NK-92 treated with Interleukin-12 subunit alpha and Interleukin-12 subunit beta, amount 100 ng/mL, for 24 hours (cell line): ENCODE measurements around the gene PAQR8.
"Not testable (repeated sequence)": the region's sequence is repeated elsewhere in the genome, so short reads cannot be mapped to it uniquely, and the experiment has no call there.

Experiments
- DNase-seq: peaks from one replicate; lab custom pipeline; 2025; lab: John Stamatoyannopoulos, UW

The PAQR8 gene

DNA sequence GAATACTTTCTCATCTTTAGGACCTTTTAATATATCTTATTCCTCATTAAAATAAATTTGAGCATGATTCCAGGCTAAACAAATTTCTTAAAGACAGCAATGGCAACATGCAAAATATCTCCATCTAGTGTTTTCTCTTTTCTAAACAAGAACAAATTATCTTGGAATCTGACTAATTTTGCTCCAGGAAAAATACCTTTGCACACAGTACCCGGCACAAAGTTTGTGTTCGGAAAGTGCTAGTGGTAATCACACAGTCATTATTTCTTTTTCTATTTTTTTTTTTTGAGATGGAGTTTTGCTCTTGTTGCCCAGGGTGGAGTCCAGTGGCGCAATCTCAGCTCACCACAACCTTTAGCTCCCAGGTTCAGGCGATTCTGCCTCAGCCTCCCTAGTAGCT is 50.0 kb downstream of the PAQR8 start:
- no peak for DNase-seq

DNA sequence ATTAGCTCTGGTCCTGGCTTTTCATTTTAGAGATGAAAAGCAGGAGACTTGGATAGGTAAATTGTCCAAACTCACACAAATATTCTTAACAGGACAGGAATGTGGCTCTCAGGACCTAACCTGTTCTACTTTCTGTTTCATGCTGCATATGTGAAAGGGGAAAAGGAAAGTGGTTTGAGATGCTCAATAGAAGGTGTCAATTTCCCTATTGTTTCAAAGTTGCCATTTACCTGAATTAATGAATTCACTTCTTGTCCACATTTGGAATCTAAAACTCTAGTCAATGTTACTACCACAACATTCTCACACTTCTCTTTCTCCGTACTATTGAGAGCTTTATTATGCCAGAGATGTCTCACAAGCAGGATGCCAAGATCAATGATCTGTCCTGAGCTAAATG is 53.4 kb downstream of the PAQR8 start:
- DNase-seq = no peak

GRCh38 chr6:52415917-52416628 is 54.1 kb downstream of the PAQR8 start:
- DNase-seq = no peak

- no peak for DNase-seq
Observed at GRCh38 chr6:52416629-52417151, 54.7 kb downstream of the PAQR8 start.

DNA sequence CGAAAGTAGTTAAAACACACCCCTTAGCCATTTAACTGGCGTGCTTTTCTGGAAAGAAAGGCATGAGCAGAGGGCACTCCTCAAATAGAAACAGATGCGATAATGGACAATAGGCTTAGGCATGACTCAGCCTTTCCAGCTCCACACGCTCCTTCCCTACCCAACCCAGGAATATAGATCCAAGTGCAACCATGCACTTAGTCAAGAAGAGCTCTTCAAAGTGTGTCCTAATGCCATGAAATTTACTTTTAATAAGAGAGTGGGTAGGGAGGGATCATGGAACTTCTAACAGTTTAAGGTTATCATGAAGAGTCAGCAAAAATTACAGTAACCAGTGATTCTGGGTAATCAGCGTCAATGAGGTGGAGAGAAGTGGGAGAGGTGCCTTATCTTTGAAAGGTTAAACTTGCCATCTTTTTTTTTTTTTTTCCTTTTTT is 55.7 kb downstream of the PAQR8 start:
- DNase-seq = no peak

DNA sequence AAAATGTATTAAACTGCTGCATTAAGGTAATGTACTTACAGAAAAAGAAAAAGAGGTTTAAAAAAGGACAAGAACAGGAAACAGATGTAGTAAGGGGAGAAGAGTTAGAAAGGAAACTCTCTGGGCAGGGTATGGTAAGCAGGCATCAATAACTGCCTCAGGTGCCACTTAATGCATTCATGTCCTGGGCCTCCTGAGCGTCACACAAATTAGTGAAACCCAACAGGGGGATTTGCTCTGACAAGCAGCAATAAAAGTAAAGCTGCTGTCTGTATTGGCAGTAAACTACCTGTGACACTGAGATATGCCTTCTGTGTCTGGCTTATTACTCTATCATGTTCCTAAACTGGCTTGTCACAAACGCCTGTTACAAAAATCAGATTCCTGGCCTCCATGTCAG is 56.7 kb downstream of the PAQR8 start:
- no peak for DNase-seq

GRCh38 chr6:52419809-52420667 is 58.1 kb downstream of the PAQR8 start, which contains the start of gene EFHC1:
EFHC1 (plus strand) TSS chr6:52420342; CDS start chr6:52420411, 69 bp downstream.
- DNase-seq = peak; percentile 97

GRCh38 chr6:52420668-52421358 is 58.9 kb downstream of the PAQR8 start:
- DNase-seq = no peak

- no peak for DNase-seq
Observed at GRCh38 chr6:52422156-52422555, 60.2 kb downstream of the PAQR8 start.

DNA sequence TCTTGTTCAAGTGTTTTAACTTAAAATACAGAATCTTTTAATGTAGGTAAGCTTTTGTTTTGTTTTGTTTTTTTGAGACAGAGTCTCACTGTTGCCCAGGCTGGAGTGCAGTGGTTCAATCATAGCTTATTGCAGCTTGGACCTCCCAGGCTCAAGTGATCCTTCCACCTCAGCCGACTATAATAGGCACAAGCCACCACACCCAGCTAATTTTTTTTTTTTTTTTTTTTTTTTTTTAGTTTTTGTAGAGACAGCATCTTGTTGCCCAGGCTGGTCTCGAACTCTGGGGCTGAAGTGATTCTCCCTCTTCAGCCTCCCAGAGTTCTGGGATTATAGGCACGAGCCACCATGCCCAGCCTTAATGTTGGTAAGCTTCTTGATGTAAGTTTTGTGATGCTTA is 61.5 kb downstream of the PAQR8 start:
- DNase-seq = no peak

DNA sequence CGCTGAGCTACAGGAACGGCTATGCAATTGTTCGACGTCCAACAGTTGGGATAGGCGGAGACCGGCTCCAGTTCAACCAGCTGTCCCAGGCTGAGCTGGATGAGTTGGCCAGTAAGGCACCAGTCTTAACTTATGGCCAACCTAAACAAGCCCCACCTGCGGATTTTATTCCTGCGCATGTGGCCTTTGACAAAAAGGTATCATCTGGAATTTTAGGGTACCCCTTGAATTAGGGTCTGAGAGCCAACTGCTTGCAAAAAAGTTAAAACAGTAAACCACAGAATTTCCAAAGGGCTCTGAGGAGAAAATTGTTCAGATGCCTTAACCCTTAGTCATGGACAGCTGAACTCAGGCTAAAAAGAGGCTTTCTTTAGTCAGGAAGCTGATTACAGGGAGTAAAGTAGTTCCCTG is 62.0 kb downstream of the PAQR8 start:
- DNase-seq = no peak

- DNase-seq = no peak
Observed at GRCh38 chr6:52424513-52424912, 62.6 kb downstream of the PAQR8 start.

GRCh38 chr6:52426667-52427066 is 64.7 kb downstream of the PAQR8 start:
- no peak for DNase-seq

GRCh38 chr6:52433294-52433693 is 71.3 kb downstream of the PAQR8 start:
- DNase-seq = not testable (repeated sequence)

DNA sequence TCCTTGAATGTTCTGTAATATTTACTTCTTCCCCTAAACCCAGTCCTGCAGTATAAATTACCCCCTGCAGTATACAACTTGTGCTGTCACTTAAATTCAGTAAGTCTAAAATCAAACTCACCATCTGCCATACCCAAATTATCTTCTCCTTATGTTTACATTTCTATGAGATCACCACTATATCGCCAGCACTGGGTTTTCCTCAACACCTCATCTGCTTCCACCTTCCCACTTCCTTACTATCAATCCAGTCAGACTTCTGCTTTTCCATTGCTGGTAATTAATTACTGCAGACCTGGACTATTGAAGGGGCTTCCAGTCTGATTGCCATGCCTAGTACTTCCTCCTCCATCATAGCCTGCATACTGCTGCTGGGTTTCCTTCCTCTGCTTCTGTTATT is 73.4 kb downstream of the PAQR8 start:
- DNase-seq = no peak

DNA sequence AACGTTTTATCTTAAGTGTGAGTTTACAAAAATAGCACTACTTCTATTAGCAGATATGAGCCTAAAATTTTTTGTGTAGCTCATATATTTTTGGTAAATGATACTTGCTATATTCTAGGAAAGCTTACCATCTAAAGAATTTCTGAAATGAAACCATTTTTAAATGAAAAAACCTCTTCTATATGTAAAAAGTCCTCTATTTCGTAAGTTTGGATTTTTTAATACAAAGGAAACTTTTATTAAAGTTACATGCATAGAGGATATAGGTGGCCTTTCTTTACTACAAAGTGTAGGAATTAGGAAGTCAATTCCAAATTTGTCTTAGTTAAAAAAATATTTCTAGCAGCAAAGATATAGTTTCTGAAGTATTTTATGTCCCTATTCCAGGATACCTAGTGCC is 77.0 kb downstream of the PAQR8 start:
- no peak for DNase-seq

DNA sequence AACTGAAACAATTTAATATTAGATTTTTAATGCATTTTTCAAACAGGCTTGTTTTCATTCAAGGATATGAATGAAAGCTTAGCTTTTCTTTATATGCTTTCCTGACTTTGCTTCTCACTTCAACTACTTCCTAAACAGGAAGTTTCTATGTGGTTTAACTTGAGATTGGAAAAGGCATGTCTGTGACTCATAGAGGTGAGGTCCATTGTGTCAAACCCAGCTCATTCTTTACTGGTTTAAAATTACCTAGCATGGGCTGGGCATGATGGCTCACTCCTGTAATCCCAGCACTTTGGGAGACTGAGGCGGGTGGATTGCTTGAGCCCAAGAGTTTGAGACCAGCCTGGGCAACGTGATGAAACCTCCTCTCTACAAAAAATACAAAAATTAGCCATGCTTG is 92.6 kb downstream of the PAQR8 start:
- no peak for DNase-seq

DNA sequence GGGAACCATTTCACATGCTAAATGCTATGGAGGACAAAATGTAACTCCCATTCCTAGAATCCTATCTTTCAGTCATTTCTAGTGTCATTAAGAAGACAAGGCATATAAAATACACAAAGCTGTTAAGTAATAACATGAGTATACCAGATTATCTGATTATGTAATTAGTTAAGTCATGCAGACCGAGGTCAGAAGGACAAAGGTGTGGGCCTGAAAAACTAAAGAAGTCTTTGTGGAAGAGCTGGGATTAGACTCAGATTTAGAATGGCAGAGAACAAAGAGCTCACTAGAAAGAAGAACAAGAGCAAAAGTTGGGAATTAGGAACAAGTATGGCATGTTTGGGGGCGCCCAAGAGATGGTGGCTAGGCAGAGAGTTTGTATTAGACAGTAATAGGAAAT is 95.1 kb downstream of the PAQR8 start:
- DNase-seq = no peak
